Effector memory CD4-positive, alpha-beta T cell (primary cell): ENCODE data around the gene LCE1E.

ENCODE experiments used
- DNase-seq, 3 donors: peaks; one replicate each; pipeline ENCODE4 v3.0.0-alpha.2; 2020
- H3K27ac ChIP-seq: 2 replicates; pipeline ENCODE4 v1.7.0; 2013; ENCODE audit warnings: mild to moderate bottlenecking, low read length, moderate library complexity; ENCODE audit not compliant: insufficient read depth, poor library complexity, severe bottlenecking
- H3K27me3 ChIP-seq: replicated peaks from 2 replicates; pipeline ENCODE4 v1.7.0; 2013; ENCODE audit warnings: mild to moderate bottlenecking, low read length; ENCODE audit not compliant: insufficient read depth, control insufficient read depth, poor library complexity, severe bottlenecking
- H3K36me3 ChIP-seq: 2 replicates; pipeline ENCODE4 v1.7.0; 2013; ENCODE audit warnings: mild to moderate bottlenecking, low read length, moderate library complexity; ENCODE audit not compliant: control insufficient read depth, insufficient read depth
- H3K4me1 ChIP-seq: 2 replicates; pipeline ENCODE4 v1.7.0; 2013; ENCODE audit warnings: low read length, mild to moderate bottlenecking; ENCODE audit not compliant: control insufficient read depth, insufficient read depth, poor library complexity, severe bottlenecking
- H3K4me3 ChIP-seq: 2 replicates; pipeline ENCODE4 v1.7.0; 2013; ENCODE audit warnings: low read length, low read depth, mild to moderate bottlenecking; ENCODE audit not compliant: insufficient read depth, poor library complexity, severe bottlenecking
- H3K9me3 ChIP-seq: 2 replicates; pipeline ENCODE4 v1.7.0; 2013; ENCODE audit warnings: mild to moderate bottlenecking, low read length, moderate library complexity; ENCODE audit not compliant: control insufficient read depth

The LCE1E gene

GRCh38 chr1:152776361-152776760, 9.7 kb upstream of the LCE1E start:
- DNase-seq, result no peak

GRCh38 chr1:152777510-152778137, 8.4 kb upstream of the LCE1E start:
- H3K4me3 ChIP-seq, result no peak overlapping the region
- H3K27ac ChIP-seq, result no peak overlapping the region
- H3K36me3 ChIP-seq, result no peaks in the 10 kb centered on the region
- DNase-seq, result no peak
- no peaks in the 10 kb centered on the region for H3K9me3 ChIP-seq
- no peaks in the 10 kb centered on the region for H3K4me1 ChIP-seq
- H3K27me3 ChIP-seq, result peaks cover 4% of the 10 kb centered on the region

More at GRCh38 chr1:152776361-152776760, 9.7 kb upstream of the LCE1E start:
- no peaks in the 10 kb centered on the region for H3K9me3 ChIP-seq
- H3K4me3 ChIP-seq, result no peak overlapping the region
- H3K36me3 ChIP-seq, result no peaks in the 10 kb centered on the region
- peaks cover 4% of the 10 kb centered on the region for H3K27me3 ChIP-seq
- no peaks in the 10 kb centered on the region for H3K4me1 ChIP-seq
- H3K27ac ChIP-seq, result no peak overlapping the region

- Histone ChIP-seq H3K36me3 (no peaks in the 10 kb centered on the region), H3K4me3 (no peak overlapping the region), H3K4me1 (no peaks in the 10 kb centered on the region), H3K9me3 (no peaks in the 10 kb centered on the region), H3K27ac (no peak overlapping the region), H3K27me3 (peaks cover 4% of the 10 kb centered on the region)
- no peak for DNase-seq
Observed at GRCh38 chr1:152783095-152783494, 3.0 kb upstream of the LCE1E start.

GRCh38 chr1:152795686-152796085, 9.6 kb downstream of the LCE1E start:
- no peak for DNase-seq
- H3K36me3 ChIP-seq, result no peaks in the 10 kb centered on the region

GRCh38 chr1:152796421-152796820, 10.4 kb downstream of the LCE1E start, which contains the start of gene LCE1D:
Gene LCE1D (plus strand): TSS chr1:152796721. CDS start chr1:152797795, 1,074 bp downstream.
- Histone ChIP-seq H3K4me1 (no peaks in the 10 kb centered on the region), H3K9me3 (no peaks in the 10 kb centered on the region), H3K27me3 (no peaks in the 10 kb centered on the region), H3K27ac (no peak within 1 kb of the TSS), H3K4me3 (no peak within 1 kb of the TSS), H3K36me3 (no peaks in the 10 kb centered on the region)
- DNase-seq, result no peak

More at GRCh38 chr1:152795686-152796085, 9.6 kb downstream of the LCE1E start:
- Histone ChIP-seq H3K27me3 (no peaks in the 10 kb centered on the region), H3K27ac (no peak overlapping the region), H3K4me1 (no peaks in the 10 kb centered on the region), H3K9me3 (no peaks in the 10 kb centered on the region), H3K4me3 (no peak overlapping the region)

- no peaks in the 10 kb centered on the region for H3K9me3 ChIP-seq
- H3K27ac ChIP-seq, result no peak overlapping the region
- H3K36me3 ChIP-seq, result no peaks in the 10 kb centered on the region
- H3K27me3 ChIP-seq, result peaks cover 2% of the 10 kb centered on the region
- no peak for DNase-seq
- no peak overlapping the region for H3K4me3 ChIP-seq
- H3K4me1 ChIP-seq, result no peaks in the 10 kb centered on the region
Observed at GRCh38 chr1:152801333-152801732, 15.3 kb downstream of the LCE1E start.

GRCh38 chr1:152806576-152806975, 20.5 kb downstream of the LCE1E start, which contains the start of gene LCE1C:
Gene LCE1C (minus strand): TSS chr1:152806651. CDS start chr1:152805478, 1,173 bp downstream.
- Histone ChIP-seq H3K9me3 (no peaks in the 10 kb centered on the region), H3K4me1 (no peaks in the 10 kb centered on the region), H3K27me3 (peaks cover 2% of the 10 kb centered on the region), H3K27ac (no peak within 1 kb of the TSS), H3K4me3 (no peak within 1 kb of the TSS), H3K36me3 (no peaks in the 10 kb centered on the region)
- DNase-seq, result no peak

GRCh38 chr1:152811050-152811449, 25.0 kb downstream of the LCE1E start:
- H3K9me3 ChIP-seq, result no peaks in the 10 kb centered on the region
- DNase-seq, result no peak
- H3K27me3 ChIP-seq, result no peaks in the 10 kb centered on the region
- H3K4me1 ChIP-seq, result no peaks in the 10 kb centered on the region
- H3K4me3 ChIP-seq, result no peak overlapping the region
- no peaks in the 10 kb centered on the region for H3K36me3 ChIP-seq
- no peak overlapping the region for H3K27ac ChIP-seq

GRCh38 chr1:152811671-152812070, 25.6 kb downstream of the LCE1E start, which contains the start of gene LCE1B:
Gene LCE1B (plus strand): TSS chr1:152811971. CDS start chr1:152812447, 476 bp downstream.
- Histone ChIP-seq H3K4me3 (no peak within 1 kb of the TSS), H3K36me3 (no peaks in the 10 kb centered on the region), H3K9me3 (no peaks in the 10 kb centered on the region), H3K27ac (no peak within 1 kb of the TSS), H3K27me3 (no peaks in the 10 kb centered on the region), H3K4me1 (no peaks in the 10 kb centered on the region)
- DNase-seq, result no peak

- H3K36me3 ChIP-seq, result no peaks in the 10 kb centered on the region
Observed at GRCh38 chr1:152817309-152817708, 31.3 kb downstream of the LCE1E start.

More at GRCh38 chr1:152817309-152817708, 31.3 kb downstream of the LCE1E start:
- H3K27me3 ChIP-seq, result no peaks in the 10 kb centered on the region
- H3K4me1 ChIP-seq, result no peaks in the 10 kb centered on the region
- no peak overlapping the region for H3K27ac ChIP-seq
- no peaks in the 10 kb centered on the region for H3K9me3 ChIP-seq
- no peak overlapping the region for H3K4me3 ChIP-seq
- no peak for DNase-seq
